Karpas-422 (cell line): ENCODE data around the gene TM4SF4. TPM values are rescaled to one million over a fixed set of nuclear protein-coding genes. Genes with fewer than 3 reads are reported as not detected.

Experiments
- DNase-seq: peaks from one replicate; pipeline ENCODE4 v3.0.0-alpha.2; 2015
- H2AFZ ChIP-seq: fragments of 200-600 bp; sonication (generic); 2 replicates; pipeline ENCODE4 v1.6.1; 2014; ENCODE audit warnings: antibody characterized with exemption, low read length, mixed read lengths
- H3K27ac ChIP-seq: fragments of 200-600 bp; sonication (generic); 2 replicates; pipeline ENCODE4 v1.5.1; 2014; ENCODE audit warnings: mild to moderate bottlenecking, low read length, moderate library complexity
- H3K27me3 ChIP-seq: fragments of 200-600 bp; sonication (generic); 2 replicates; pipeline ENCODE4 v1.6.1; 2014; ENCODE audit warnings: low read length, mixed read lengths
- H3K36me3 ChIP-seq: fragments of 200-600 bp; sonication (generic); 2 replicates; pipeline ENCODE4 v1.6.1; 2014; ENCODE audit warnings: low read length, mixed read lengths; ENCODE audit not compliant: insufficient read depth
- H3K4me1 ChIP-seq: fragments of 200-600 bp; sonication (generic); 2 replicates; pipeline ENCODE4 v1.6.1; 2014; ENCODE audit warnings: mild to moderate bottlenecking, low read length, mixed read lengths
- H3K4me2 ChIP-seq: fragments of 200-600 bp; sonication (generic); 2 replicates; pipeline ENCODE4 v1.6.1; 2014; ENCODE audit warnings: low read length, low read depth, mild to moderate bottlenecking; ENCODE audit not compliant: poor library complexity, severe bottlenecking
- H3K4me3 ChIP-seq: fragments of 200-600 bp; sonication (generic); 2 replicates; pipeline ENCODE4 v1.5.1; 2014; ENCODE audit warnings: mild to moderate bottlenecking, antibody characterized with exemption, low read length, mixed read lengths
- H3K79me2 ChIP-seq: fragments of 200-600 bp; sonication (generic); 2 replicates; pipeline ENCODE4 v1.6.1; 2014; ENCODE audit warnings: mild to moderate bottlenecking, low read length, mixed read lengths
- H3K9ac ChIP-seq: fragments of 200-600 bp; sonication (generic); 2 replicates; pipeline ENCODE4 v1.6.0; 2014; ENCODE audit warnings: low read length
- H3K9me2 ChIP-seq: fragments of 200-600 bp; sonication (generic), shearing (Covaris generic); replicated peaks from 2 replicates; pipeline ENCODE4 v1.6.0; 2014; ENCODE audit warnings: mild to moderate bottlenecking, low read length, moderate library complexity; ENCODE audit not compliant: insufficient read depth
- H3K9me3 ChIP-seq: fragments of 300-700, 200-600 bp; sonication (generic); 2 replicates; pipeline ENCODE4 v1.6.1; 2014; ENCODE audit warnings: low read length, mixed read lengths
- H4K20me1 ChIP-seq: fragments of 200-600 bp; sonication (generic); 2 replicates; pipeline ENCODE4 v1.6.1; 2014; ENCODE audit warnings: mild to moderate bottlenecking, antibody characterized with exemption, low read length, low read depth; ENCODE audit not compliant: insufficient read depth
- total RNA-seq: library from RNA; depleted of rRNA; stranded (reverse); fragments of >200 nt; shearing (Covaris generic); gene quantifications from 2 replicates; pipeline ENCODE4 v1.2.3, GENCODE V29; 2014; ENCODE audit warnings: low replicate concordance

TM4SF4 gene
- total RNA-seq, 1 experiment from 2014 or later = not detected

- Histone ChIP-seq H3K4me1 (no peaks in the 10 kb centered on the region), H3K9me2 (no peaks in the 10 kb centered on the region), H3K27ac (no peak overlapping the region), H3K4me3 (no peak overlapping the region), H3K36me3 (no peaks in the 10 kb centered on the region), H3K27me3 (no peaks in the 10 kb centered on the region), H4K20me1 (no peaks in the 10 kb centered on the region), H2AFZ (no peak overlapping the region), H3K79me2 (no peaks in the 10 kb centered on the region), H3K4me2 (no peak overlapping the region), H3K9ac (no peak overlapping the region), H3K9me3 (no peaks in the 10 kb centered on the region)
- peak; percentile 83 for DNase-seq
Measured at GRCh38 chr3:149480326-149481017, 6.0 kb downstream of the TM4SF4 start.

- no peaks in the 10 kb centered on the region for H3K9me2 ChIP-seq
- H3K27me3 ChIP-seq = no peaks in the 10 kb centered on the region
- no peaks in the 10 kb centered on the region for H4K20me1 ChIP-seq
- H3K9me3 ChIP-seq = no peaks in the 10 kb centered on the region
- H3K4me1 ChIP-seq = no peaks in the 10 kb centered on the region
- H3K36me3 ChIP-seq = no peaks in the 10 kb centered on the region
- H3K79me2 ChIP-seq = no peaks in the 10 kb centered on the region
- no peak overlapping the region for H2AFZ ChIP-seq
- no peak overlapping the region for H3K9ac ChIP-seq
- DNase-seq = no peak
- H3K4me3 ChIP-seq = no peak overlapping the region
- H3K27ac ChIP-seq = no peak overlapping the region
- H3K4me2 ChIP-seq = no peak overlapping the region
Measured at GRCh38 chr3:149481056-149481455, 6.6 kb downstream of the TM4SF4 start.

- no peak overlapping the region for H3K9ac ChIP-seq
- no peaks in the 10 kb centered on the region for H3K27me3 ChIP-seq
- no peak overlapping the region for H2AFZ ChIP-seq
- no peaks in the 10 kb centered on the region for H4K20me1 ChIP-seq
- H3K4me2 ChIP-seq = no peak overlapping the region
- H3K4me3 ChIP-seq = no peak overlapping the region
- no peaks in the 10 kb centered on the region for H3K9me2 ChIP-seq
- H3K36me3 ChIP-seq = no peaks in the 10 kb centered on the region
- H3K9me3 ChIP-seq = no peaks in the 10 kb centered on the region
- no peak for DNase-seq
- H3K4me1 ChIP-seq = no peaks in the 10 kb centered on the region
- H3K27ac ChIP-seq = no peak overlapping the region
- no peaks in the 10 kb centered on the region for H3K79me2 ChIP-seq
Measured at GRCh38 chr3:149481491-149481890, 7.0 kb downstream of the TM4SF4 start.

GRCh38 chr3:149486726-149487125, 12.2 kb downstream of the TM4SF4 start:
- no peak for DNase-seq
- H3K27me3 ChIP-seq = no peaks in the 10 kb centered on the region
- no peaks in the 10 kb centered on the region for H3K36me3 ChIP-seq
- H4K20me1 ChIP-seq = no peaks in the 10 kb centered on the region
- no peak overlapping the region for H3K27ac ChIP-seq
- H3K9me3 ChIP-seq = no peaks in the 10 kb centered on the region
- no peaks in the 10 kb centered on the region for H3K9me2 ChIP-seq
- no peak overlapping the region for H3K4me2 ChIP-seq
- no peaks in the 10 kb centered on the region for H3K79me2 ChIP-seq
- no peak overlapping the region for H2AFZ ChIP-seq
- H3K9ac ChIP-seq = no peak overlapping the region
- no peaks in the 10 kb centered on the region for H3K4me1 ChIP-seq
- H3K4me3 ChIP-seq = no peak overlapping the region

- no peaks in the 10 kb centered on the region for H3K36me3 ChIP-seq
- H3K4me1 ChIP-seq = no peaks in the 10 kb centered on the region
- H3K9me2 ChIP-seq = no peaks in the 10 kb centered on the region
- no peak overlapping the region for H3K4me3 ChIP-seq
- H3K4me2 ChIP-seq = no peak overlapping the region
- H3K9ac ChIP-seq = no peak overlapping the region
- H2AFZ ChIP-seq = no peak overlapping the region
- H4K20me1 ChIP-seq = no peaks in the 10 kb centered on the region
- no peaks in the 10 kb centered on the region for H3K79me2 ChIP-seq
- no peaks in the 10 kb centered on the region for H3K27me3 ChIP-seq
- H3K27ac ChIP-seq = no peak overlapping the region
- H3K9me3 ChIP-seq = no peaks in the 10 kb centered on the region
- peak; percentile 85 for DNase-seq
Measured at GRCh38 chr3:149487598-149488197, 13.2 kb downstream of the TM4SF4 start.

GRCh38 chr3:149489060-149489690, 14.7 kb downstream of the TM4SF4 start:
- Histone ChIP-seq H3K4me3 (no peak overlapping the region), H3K27ac (no peak overlapping the region), H3K9ac (no peak overlapping the region), H3K4me2 (no peak overlapping the region), H3K9me3 (no peaks in the 10 kb centered on the region), H4K20me1 (no peaks in the 10 kb centered on the region), H3K79me2 (no peaks in the 10 kb centered on the region), H2AFZ (no peak overlapping the region), H3K27me3 (no peaks in the 10 kb centered on the region), H3K36me3 (no peaks in the 10 kb centered on the region), H3K4me1 (no peaks in the 10 kb centered on the region), H3K9me2 (no peaks in the 10 kb centered on the region)
- DNase-seq = peak; percentile 52

GRCh38 chr3:149490260-149490971, 15.9 kb downstream of the TM4SF4 start:
- no peaks in the 10 kb centered on the region for H3K9me2 ChIP-seq
- DNase-seq = no peak
- no peak overlapping the region for H3K27ac ChIP-seq
- no peak overlapping the region for H3K9ac ChIP-seq
- no peak overlapping the region for H2AFZ ChIP-seq
- no peaks in the 10 kb centered on the region for H3K27me3 ChIP-seq
- no peak overlapping the region for H3K4me3 ChIP-seq
- H3K9me3 ChIP-seq = no peaks in the 10 kb centered on the region
- no peaks in the 10 kb centered on the region for H3K36me3 ChIP-seq
- H3K79me2 ChIP-seq = no peaks in the 10 kb centered on the region
- no peaks in the 10 kb centered on the region for H3K4me1 ChIP-seq
- no peak overlapping the region for H3K4me2 ChIP-seq
- no peaks in the 10 kb centered on the region for H4K20me1 ChIP-seq
